NB4 (cell line): Measurements from ENCODE around the gene ZIC4.

Source experiments
- DNase-seq: peaks from one replicate; pipeline ENCODE4 v3.0.0; 2010; ENCODE audit warnings: low read depth
- H3K4me3 ChIP-seq: one replicate; pipeline ENCODE4 v1.5.1; 2011; ENCODE audit warnings: mild to moderate bottlenecking, low read depth, low read length, moderate library complexity
- MAX ChIP-seq: IDR thresholded peaks from 2 replicates; pipeline ENCODE4 v1.6.1; 2011; ENCODE audit warnings: low read depth, low read length
- MYC ChIP-seq: IDR thresholded peaks from 2 replicates; pipeline ENCODE4 v1.6.1; 2011; ENCODE audit warnings: low read depth, low read length
- POLR2A ChIP-seq: IDR thresholded peaks from 2 replicates; pipeline ENCODE4 v1.6.1; 2011; ENCODE audit warnings: mild to moderate bottlenecking; ENCODE audit not compliant: insufficient read length; ENCODE audit errors: extremely low read depth
- TF ChIP-seq, protein P1 (sequence below): IDR thresholded peaks from one replicate; pipeline ENCODE4 v1.5.1; 2012; ENCODE audit warnings: low read depth, low read length

ZIC4 gene

GRCh38 chr3:147351301-147351700 is 55.0 kb downstream of the ZIC4 start:
- DNase-seq: no peak
- TF ChIP-seq MAX (no peak), MYC (no peak), POLR2A (no peak)
- TF ChIP-seq, protein P1, sequence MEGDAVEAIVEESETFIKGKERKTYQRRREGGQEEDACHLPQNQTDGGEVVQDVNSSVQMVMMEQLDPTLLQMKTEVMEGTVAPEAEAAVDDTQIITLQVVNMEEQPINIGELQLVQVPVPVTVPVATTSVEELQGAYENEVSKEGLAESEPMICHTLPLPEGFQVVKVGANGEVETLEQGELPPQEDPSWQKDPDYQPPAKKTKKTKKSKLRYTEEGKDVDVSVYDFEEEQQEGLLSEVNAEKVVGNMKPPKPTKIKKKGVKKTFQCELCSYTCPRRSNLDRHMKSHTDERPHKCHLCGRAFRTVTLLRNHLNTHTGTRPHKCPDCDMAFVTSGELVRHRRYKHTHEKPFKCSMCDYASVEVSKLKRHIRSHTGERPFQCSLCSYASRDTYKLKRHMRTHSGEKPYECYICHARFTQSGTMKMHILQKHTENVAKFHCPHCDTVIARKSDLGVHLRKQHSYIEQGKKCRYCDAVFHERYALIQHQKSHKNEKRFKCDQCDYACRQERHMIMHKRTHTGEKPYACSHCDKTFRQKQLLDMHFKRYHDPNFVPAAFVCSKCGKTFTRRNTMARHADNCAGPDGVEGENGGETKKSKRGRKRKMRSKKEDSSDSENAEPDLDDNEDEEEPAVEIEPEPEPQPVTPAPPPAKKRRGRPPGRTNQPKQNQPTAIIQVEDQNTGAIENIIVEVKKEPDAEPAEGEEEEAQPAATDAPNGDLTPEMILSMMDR: no peak
- no peak overlapping the region for H3K4me3 ChIP-seq

- TF ChIP-seq MYC: no peak
- no peak for TF ChIP-seq POLR2A
- TF ChIP-seq, protein P1: no peak
- TF ChIP-seq MAX: no peak
- no peak for DNase-seq
- no peak overlapping the region for H3K4me3 ChIP-seq
Measured at GRCh38 chr3:147348976-147349375, 57.4 kb downstream of the ZIC4 start.

GRCh38 chr3:147343926-147344325 is 62.4 kb downstream of the ZIC4 start:
- no peak for DNase-seq
- no peak for TF ChIP-seq MAX
- H3K4me3 ChIP-seq: no peak overlapping the region

GRCh38 chr3:147341727-147342126 is 64.6 kb downstream of the ZIC4 start:
- no peak overlapping the region for H3K4me3 ChIP-seq
- TF ChIP-seq POLR2A (no peak), MAX (no peak), MYC (no peak)
- TF ChIP-seq, protein P1: no peak
- DNase-seq: no peak

GRCh38 chr3:147336543-147337278 is 69.6 kb downstream of the ZIC4 start:
- no peak for DNase-seq
- TF ChIP-seq POLR2A: no peak
- TF ChIP-seq, protein P1: no peak
- TF ChIP-seq MAX: no peak
- no peak for TF ChIP-seq MYC

More at GRCh38 chr3:147336543-147337278, 69.6 kb downstream of the ZIC4 start:
- H3K4me3 ChIP-seq: no peak overlapping the region
